Urinary bladder (tissue), 4 donors: ENCODE results near the gene FOXD3. TPM values are rescaled to one million over a fixed set of nuclear protein-coding genes. Genes with fewer than 3 reads are reported as not detected.
"Not testable (repeated sequence)": the region's sequence is repeated elsewhere in the genome, so short reads cannot be mapped to it uniquely, and the experiment has no call there.

Experiments used
- DNase-seq: peaks from one replicate; pipeline ENCODE4 v3.0.0-alpha.2; 2015; ENCODE audit errors: extremely low spot score
- H3K27ac ChIP-seq: one replicate; pipeline ENCODE4 v1.5.1; 2013; ENCODE audit warnings: low read depth, mild to moderate bottlenecking, moderate library complexity
- H3K36me3 ChIP-seq: one replicate; pipeline ENCODE4 v1.6.1; 2013; ENCODE audit warnings: mild to moderate bottlenecking, moderate library complexity; ENCODE audit not compliant: insufficient read depth
- H3K4me1 ChIP-seq: one replicate; pipeline ENCODE4 v1.6.1; 2013; ENCODE audit warnings: mild to moderate bottlenecking, moderate library complexity; ENCODE audit not compliant: insufficient read depth
- H3K4me3 ChIP-seq: one replicate; pipeline ENCODE4 v1.5.1; 2013; ENCODE audit warnings: low read depth, low read length
- WGBS: extraction: QIAGEN DNeasy Blood & Tissue Kit; methylation state at CpG from one replicate; pipeline ENCODE4 v1.1.7; 2013; 5-methylcytosine and 5-hydroxymethylcytosine counted together
- polyA plus RNA-seq: library from polyadenylated mRNA; stranded (reverse); fragments of 200-250 nt; gene quantifications from one replicate; pipeline ENCODE4 v1.2.3, GENCODE V29; 2013
- total RNA-seq: library from RNA; depleted of rRNA; stranded (reverse); fragments of >200 nt; gene quantifications from one replicate; pipeline ENCODE4 v1.2.3, GENCODE V29; 2014
- donor health status: healthy with polysubstance abuse.
- donor health status: healthy.

FOXD3 gene
- total and polyA plus RNA-seq, 2 donors, result 1.1 to 2.9 TPM

GRCh38 chr1:63326106-63326472, 3.7 kb downstream of the FOXD3 start:
- no peak overlapping the region for H3K27ac ChIP-seq
- H3K4me1 ChIP-seq, result peaks cover 5% of the 10 kb centered on the region
- peak overlapping the region; percentile 11 for H3K4me3 ChIP-seq
- DNase-seq, result no peak
- H3K36me3 ChIP-seq, result no peaks in the 10 kb centered on the region
- 9% methylated on average over 20 of the region's 20 CpGs for WGBS

DNA sequence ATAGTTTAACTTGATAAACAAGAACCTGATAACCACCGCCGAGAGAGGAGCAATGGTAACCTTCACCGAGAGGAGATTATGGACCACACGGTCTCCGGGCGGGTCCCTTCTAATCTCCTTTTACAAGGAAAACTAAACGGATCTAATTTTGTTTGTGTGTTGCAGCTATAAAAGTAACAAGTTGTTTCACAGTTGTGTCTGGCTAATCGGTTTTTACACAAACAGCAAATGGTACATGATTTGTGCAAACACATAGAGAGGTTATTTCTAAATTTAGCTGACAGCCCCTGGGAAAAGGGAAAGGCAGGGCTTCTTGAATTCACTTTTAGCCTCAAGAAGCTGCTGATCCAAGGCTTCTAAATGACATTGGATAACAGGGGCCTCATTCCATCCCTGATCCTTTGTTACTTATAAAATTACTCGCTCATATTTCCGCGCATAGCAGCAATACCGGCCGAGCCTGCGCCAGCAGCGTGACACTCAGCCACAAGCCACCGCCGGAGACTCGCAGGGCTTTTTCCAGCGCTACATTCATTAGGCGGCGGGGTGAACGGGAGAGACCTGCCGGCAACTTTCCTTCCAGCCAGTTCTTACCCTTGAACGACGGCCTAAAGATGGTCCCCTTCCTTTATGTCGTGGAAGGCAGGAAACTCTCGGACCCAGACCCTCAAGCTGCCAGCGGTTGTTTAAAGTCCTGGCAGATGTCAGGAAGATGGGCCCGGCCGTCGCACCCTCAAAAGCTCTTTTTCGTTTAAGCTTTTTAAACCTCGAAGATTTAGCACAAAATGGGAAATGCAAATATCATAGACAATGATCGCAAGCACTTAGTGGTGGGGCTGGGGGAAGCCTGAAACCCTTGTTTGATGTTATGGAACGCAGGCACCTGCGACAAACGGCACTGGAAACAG, 4.4 kb downstream of the FOXD3 start:
- Histone ChIP-seq H3K4me3 (peak overlapping the region; percentile 11), H3K36me3 (no peaks in the 10 kb centered on the region), H3K4me1 (peaks cover 5% of the 10 kb centered on the region), H3K27ac (no peak overlapping the region)
- 8% methylated on average over 37 of the region's 37 CpGs for WGBS
- no peak for DNase-seq

DNA sequence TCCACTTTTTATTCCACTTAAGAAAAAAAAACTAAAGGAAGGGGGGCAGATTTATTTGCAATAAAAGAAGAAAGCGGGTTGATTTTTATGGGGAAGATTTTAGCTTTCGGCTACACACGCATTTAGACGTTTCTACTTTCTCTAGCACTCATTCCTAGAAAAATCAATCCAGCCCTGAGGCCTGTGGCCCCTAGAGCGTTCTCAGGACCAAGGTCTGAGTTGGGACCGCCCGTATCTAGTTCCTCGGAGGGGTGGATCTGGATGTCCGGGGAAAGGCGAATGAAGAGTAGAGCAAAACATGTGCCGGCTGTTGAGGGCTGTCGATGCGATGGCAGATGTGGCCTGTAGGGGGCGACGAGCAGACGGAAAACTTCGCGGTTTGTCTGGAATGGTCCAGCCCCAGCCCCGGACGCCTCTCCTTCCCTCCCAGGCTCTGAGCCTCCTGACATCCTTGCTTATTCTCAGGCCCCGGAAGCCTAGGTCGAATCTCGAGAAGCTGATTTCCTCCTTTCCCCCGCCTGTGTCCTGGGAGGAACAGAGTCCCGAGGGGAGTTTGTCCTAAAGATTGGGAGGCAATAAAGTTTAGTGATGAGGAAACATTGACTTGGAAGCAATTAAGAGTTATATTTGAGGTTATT, 5.2 kb downstream of the FOXD3 start:
- peaks cover 5% of the 10 kb centered on the region for H3K4me1 ChIP-seq
- H3K4me3 ChIP-seq, result no peak overlapping the region
- 10% methylated on average over 25 of the region's 25 CpGs for WGBS
- no peak for DNase-seq
- no peaks in the 10 kb centered on the region for H3K36me3 ChIP-seq
- no peak overlapping the region for H3K27ac ChIP-seq

- no peak overlapping the region for H3K4me3 ChIP-seq
- H3K4me1 ChIP-seq, result peaks cover 5% of the 10 kb centered on the region
- WGBS, result 70% methylated on average over 8 of the region's 8 CpGs
- H3K36me3 ChIP-seq, result no peaks in the 10 kb centered on the region
- DNase-seq, result no peak
- no peak overlapping the region for H3K27ac ChIP-seq
Observed at GRCh38 chr1:63328122-63328521, 5.8 kb downstream of the FOXD3 start.

DNA sequence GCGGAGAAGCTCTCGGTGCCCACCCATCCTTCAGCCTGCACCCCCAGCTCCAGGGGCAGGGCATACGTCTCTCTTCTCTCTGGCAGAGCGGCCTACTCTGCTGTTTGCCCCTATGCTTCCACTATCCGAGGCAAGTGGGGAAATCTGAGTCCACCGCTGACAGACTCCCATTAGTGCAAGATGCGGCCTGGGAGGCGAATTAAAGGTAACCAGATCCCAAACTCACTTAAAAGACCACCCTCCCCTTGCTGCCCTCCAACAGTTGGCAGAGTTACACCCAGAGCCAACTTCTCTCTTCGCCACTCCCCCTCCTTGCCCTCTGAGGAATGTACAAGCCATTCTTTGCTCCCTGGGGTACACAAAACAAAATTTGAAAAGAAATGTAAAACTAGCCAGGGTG, 6.4 kb downstream of the FOXD3 start:
- Histone ChIP-seq H3K4me1 (peaks cover 4% of the 10 kb centered on the region), H3K4me3 (no peak overlapping the region), H3K36me3 (no peaks in the 10 kb centered on the region), H3K27ac (no peak overlapping the region)
- no peak for DNase-seq
- WGBS, result 79% methylated on average over 9 of the region's 9 CpGs

DNA sequence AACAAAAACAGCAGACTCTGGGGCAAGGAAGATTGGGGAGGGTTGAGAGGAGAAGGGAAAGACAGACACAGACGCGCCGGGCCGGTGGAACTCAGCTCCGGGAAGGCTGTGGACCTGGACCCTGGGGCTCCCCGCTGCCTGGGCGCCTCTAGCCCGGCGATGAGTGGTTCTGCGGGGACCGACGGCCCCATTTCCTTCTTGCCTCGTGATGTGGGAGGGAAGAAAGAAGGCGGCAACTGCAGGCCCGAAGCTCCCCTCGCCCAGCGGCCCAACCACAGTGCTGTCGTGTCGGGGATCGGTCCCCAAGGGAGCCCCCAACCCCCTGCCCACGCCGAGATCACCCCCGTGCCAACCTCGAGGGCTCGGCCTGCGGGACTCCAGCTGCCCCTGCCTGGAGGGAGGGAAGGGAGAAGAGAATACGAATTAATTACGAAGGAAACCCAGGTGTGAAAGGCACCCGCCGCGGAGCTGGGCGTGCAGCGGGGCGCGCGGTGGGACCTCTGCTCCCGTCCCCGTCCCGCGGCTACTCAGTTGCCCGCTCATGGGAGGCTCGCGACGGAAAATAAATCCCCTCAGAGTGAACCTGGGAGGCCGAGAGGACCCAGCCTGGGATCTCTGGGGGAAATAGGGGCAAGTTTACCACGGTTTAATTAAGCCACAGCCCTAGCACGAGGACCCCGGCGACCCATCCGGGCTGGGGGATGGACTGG, 7.4 kb downstream of the FOXD3 start:
- WGBS, result 7% methylated on average over 50 of the region's 50 CpGs
- no peak for DNase-seq
- Histone ChIP-seq H3K4me1 (no peaks in the 10 kb centered on the region), H3K36me3 (no peaks in the 10 kb centered on the region), H3K4me3 (no peak overlapping the region), H3K27ac (no peak overlapping the region)

- no peaks in the 10 kb centered on the region for H3K4me1 ChIP-seq
- H3K36me3 ChIP-seq, result no peaks in the 10 kb centered on the region
- H3K27ac ChIP-seq, result no peak overlapping the region
- 5% methylated on average over 28 of the region's 28 CpGs for WGBS
- no peak for DNase-seq
- H3K4me3 ChIP-seq, result no peak overlapping the region
Observed at GRCh38 chr1:63330331-63330916, 8.1 kb downstream of the FOXD3 start.

GRCh38 chr1:63342402-63342801, 20.0 kb downstream of the FOXD3 start:
- WGBS, result 61% methylated on average over 2 of the region's 2 CpGs
- H3K4me1 ChIP-seq, result no peaks in the 10 kb centered on the region
- H3K4me3 ChIP-seq, result no peak overlapping the region
- no peak for DNase-seq
- no peak overlapping the region for H3K27ac ChIP-seq
- H3K36me3 ChIP-seq, result no peaks in the 10 kb centered on the region

- 33% methylated on average over 1 of the region's 1 CpG for WGBS
- H3K4me3 ChIP-seq, result no peak overlapping the region
Observed at GRCh38 chr1:63343922-63344321, 21.6 kb downstream of the FOXD3 start.

DNA sequence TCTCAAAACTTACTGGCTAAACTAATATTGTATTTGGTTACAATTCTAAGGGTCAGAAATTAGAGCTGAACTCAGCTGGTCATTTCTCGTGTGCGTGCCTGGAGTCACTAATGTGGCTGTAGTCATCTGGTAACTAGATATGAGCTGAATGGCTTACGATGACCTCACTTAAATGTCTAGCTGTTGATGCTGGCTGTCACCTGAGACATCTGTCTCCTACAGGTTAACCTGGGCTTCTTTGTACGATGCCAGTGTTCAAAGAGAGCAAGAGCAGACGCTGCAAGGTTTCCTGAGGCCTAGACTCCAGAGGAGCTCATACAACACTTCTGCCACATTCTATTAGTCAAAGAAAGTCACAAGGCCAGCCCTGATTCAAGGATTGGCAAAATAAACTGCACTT, 28.0 kb downstream of the FOXD3 start:
- Histone ChIP-seq H3K4me3 (no peak overlapping the region), H3K4me1 (no peaks in the 10 kb centered on the region), H3K27ac (no peak overlapping the region), H3K36me3 (no peaks in the 10 kb centered on the region)
- whole genome bisulfite sequencing, result 89% methylated on average over 5 of the region's 5 CpGs
- no peak for DNase-seq

More at GRCh38 chr1:63343922-63344321, 21.6 kb downstream of the FOXD3 start:
- no peaks in the 10 kb centered on the region for H3K4me1 ChIP-seq
- no peak overlapping the region for H3K27ac ChIP-seq
- no peaks in the 10 kb centered on the region for H3K36me3 ChIP-seq
- DNase-seq, result no peak

- DNase-seq, result no peak
- Histone ChIP-seq H3K36me3 (no peaks in the 10 kb centered on the region), H3K4me3 (no peak overlapping the region), H3K27ac (no peak overlapping the region), H3K4me1 (no peaks in the 10 kb centered on the region)
- WGBS, result 78% methylated on average over 2 of the region's 2 CpGs
Observed at GRCh38 chr1:63352736-63353135, 30.4 kb downstream of the FOXD3 start.

GRCh38 chr1:63356234-63356633, 33.9 kb downstream of the FOXD3 start:
- H3K36me3 ChIP-seq, DNase-seq, H3K4me1 ChIP-seq, H3K27ac ChIP-seq, H3K4me3 ChIP-seq: not testable (repeated sequence)
- WGBS, result 89% methylated on average over 2 of the region's 2 CpGs

DNA sequence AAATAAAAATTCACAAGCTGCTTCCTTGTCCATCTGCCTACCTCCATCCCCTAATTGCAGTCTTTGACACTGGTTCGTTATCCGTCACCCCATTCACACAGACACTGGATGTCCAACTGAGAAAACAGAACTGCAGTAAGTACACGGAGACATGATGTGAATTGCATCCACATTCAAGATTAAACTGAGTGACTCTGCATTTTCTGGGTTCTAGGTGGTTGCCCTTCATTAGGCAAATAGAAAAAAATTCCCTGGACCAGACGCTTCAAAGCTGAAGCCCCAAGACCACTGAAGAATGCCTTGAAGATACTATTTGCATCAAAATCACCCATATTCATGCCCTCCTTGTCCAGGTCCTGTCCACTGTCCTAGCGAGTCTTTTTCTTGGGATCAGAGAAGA, 37.2 kb downstream of the FOXD3 start:
- Histone ChIP-seq H3K4me3 (no peak overlapping the region), H3K36me3 (no peaks in the 10 kb centered on the region), H3K27ac (no peak overlapping the region), H3K4me1 (no peaks in the 10 kb centered on the region)
- 90% methylated on average over 5 of the region's 5 CpGs for WGBS
- DNase-seq, result no peak
